Measurements from ENCODE around the gene HAL.

Gene HAL

GRCh38 chr12:95996034-95996658 is at the start of gene HAL:
Gene HAL, minus strand, starts transcription at chr12:95996344. Its CDS starts 434 bp downstream, at chr12:95995910.
- TF ChIP-seq CTCF (conservative IDR thresholded peaks at IDR 0.05; ENCODE audit: control insufficient read depth, insufficient read depth, low read depth, low read length): no peak
- no peak for DNase-seq (ENCODE audit: low read depth)
- H3K4me3 ChIP-seq (ENCODE audit: control insufficient read depth, low read depth, low read length): no peak within 1 kb of the TSS

- DNase-seq (ENCODE audit: low read depth): no peak
- no peak for TF ChIP-seq CTCF (conservative IDR thresholded peaks at IDR 0.05; ENCODE audit: control insufficient read depth, insufficient read depth, low read depth, low read length)
- H3K4me3 ChIP-seq (ENCODE audit: control insufficient read depth, low read depth, low read length): no peak overlapping the region
Observed at GRCh38 chr12:96045566-96045965, 49.4 kb upstream of the HAL start.

GRCh38 chr12:96044943-96045290 is 48.8 kb upstream of the HAL start:
- no peak overlapping the region for H3K4me3 ChIP-seq (ENCODE audit: control insufficient read depth, low read depth, low read length)
- no peak for DNase-seq (ENCODE audit: low read depth)

GRCh38 chr12:96044017-96044942 is 48.1 kb upstream of the HAL start:
- peak; percentile 83 for DNase-seq (ENCODE audit: low read depth)
- TF ChIP-seq CTCF (conservative IDR thresholded peaks at IDR 0.05; ENCODE audit: control insufficient read depth, insufficient read depth, low read depth, low read length): no peak
- H3K4me3 ChIP-seq (ENCODE audit: control insufficient read depth, low read depth, low read length): no peak overlapping the region

More at GRCh38 chr12:96044943-96045290, 48.8 kb upstream of the HAL start:
- no peak for TF ChIP-seq CTCF (conservative IDR thresholded peaks at IDR 0.05; ENCODE audit: control insufficient read depth, insufficient read depth, low read depth, low read length)

GRCh38 chr12:96041181-96041580 is 45.0 kb upstream of the HAL start:
- no peak for TF ChIP-seq CTCF (conservative IDR thresholded peaks at IDR 0.05; ENCODE audit: control insufficient read depth, insufficient read depth, low read depth, low read length)
- DNase-seq (ENCODE audit: low read depth): no peak
- H3K4me3 ChIP-seq (ENCODE audit: control insufficient read depth, low read depth, low read length): no peak overlapping the region

GRCh38 chr12:96040305-96041133 is 44.4 kb upstream of the HAL start:
- no peak for DNase-seq (ENCODE audit: low read depth)
- no peak overlapping the region for H3K4me3 ChIP-seq (ENCODE audit: control insufficient read depth, low read depth, low read length)
- no peak for TF ChIP-seq CTCF (conservative IDR thresholded peaks at IDR 0.05; ENCODE audit: control insufficient read depth, insufficient read depth, low read depth, low read length)
